GM12878 (cell line): Measurements from ENCODE around the gene PCDHB9. TPM values are rescaled to one million over a fixed set of nuclear protein-coding genes. Genes with fewer than 3 reads are reported as not detected.

Source experiments
- ATAC-seq: fragments of 200-7000 bp; cut with Tn5 transposase; 3 replicates; pipeline ENCODE4 v1.9.1; 2020; ENCODE audit warnings: mild to moderate bottlenecking, moderate library complexity
- BruUV-seq: library from RNA; stranded (reverse); fragments of 400-500 nt; replicated peaks from 2 replicates; lab custom pipeline; 2021; lab: Mats Ljungman, UMichigan
- CTCF ChIA-PET: fragments of 300-600 bp; sonication (Branson Sonifier 250); formaldehyde crosslinking; extraction: SDS; loops from one replicate; lab custom pipeline; 2021; ENCODE audit warnings: inconsistent platforms; lab: Yijun Ruan, JAX
- POLR2A ChIA-PET: fragments of 350-600 bp; formaldehyde crosslinking; extraction: SDS; loops from one replicate; lab custom pipeline; 2021; ENCODE audit warnings: inconsistent platforms; lab: Charles Lee
- RAD21 ChIA-PET: fragments of 300-600 bp; sonication (Branson Sonifier 250); formaldehyde crosslinking; loops from one replicate; lab custom pipeline; 2023; ENCODE audit warnings: antibody characterized with exemption; ENCODE audit not compliant: unreplicated experiment; lab: Charles Lee
- SMC1A ChIA-PET: fragments of 300-600 bp; sonication (Branson Sonifier 250); formaldehyde crosslinking; loops from one replicate; lab custom pipeline; 2023; ENCODE audit not compliant: unreplicated experiment, uncharacterized antibody; lab: Charles Lee
- DNase-seq: peaks from one replicate; pipeline ENCODE4 v3.0.0-alpha.2; 2011; ENCODE audit warnings: low read depth, low spot score
- FAIRE-seq: peaks from 3 replicates; lab custom pipeline; 2011; peaks lifted over from hg19 to GRCh38; lab: Jason Lieb, UNC
- H2AFZ ChIP-seq: 2 replicates; pipeline ENCODE4 v1.6.0; 2011; ENCODE audit warnings: low read depth, low read length, control low read depth; ENCODE audit not compliant: control insufficient read depth
- H3K27ac ChIP-seq: 2 replicates; pipeline ENCODE4 v1.5.1; 2011; ENCODE audit warnings: control low read depth; ENCODE audit not compliant: control insufficient read depth, insufficient read depth
- H3K27me3 ChIP-seq, 2 experiments: replicated peaks in 1 of 2; 2 replicates each; pipeline versions ENCODE4 v1.6.0 to v1.6.1; 2011; ENCODE audit warnings: low read length in 1 of 2; ENCODE audit not compliant: control insufficient read depth in 2 of 2, insufficient read depth in 2 of 2
- H3K36me3 ChIP-seq, 2 experiments: 2 replicates each; pipeline ENCODE4 v1.5.1; 2011; ENCODE audit warnings: low read length in 1 of 2; ENCODE audit not compliant: control insufficient read depth in 2 of 2, insufficient read depth in 2 of 2
- H3K4me1 ChIP-seq: 2 replicates; pipeline ENCODE4 v1.6.1; 2011; ENCODE audit warnings: mild to moderate bottlenecking, low read length, moderate library complexity, mixed read lengths; ENCODE audit not compliant: control insufficient read depth, insufficient read depth
- H3K4me2 ChIP-seq: 2 replicates; pipeline ENCODE4 v1.6.0; 2011; ENCODE audit warnings: control low read depth; ENCODE audit not compliant: control insufficient read depth, insufficient read depth
- H3K4me3 ChIP-seq: fragments of 200-600 bp; sonication (generic); 2 replicates; pipeline ENCODE4 v1.5.1; 2016
- H3K79me2 ChIP-seq: 2 replicates; pipeline ENCODE4 v1.6.0; 2011; ENCODE audit warnings: low read length; ENCODE audit not compliant: control insufficient read depth, insufficient read depth
- H3K9ac ChIP-seq: 2 replicates; pipeline ENCODE4 v1.8.0; 2011; ENCODE audit warnings: low read length, control low read depth, mixed read lengths; ENCODE audit not compliant: control insufficient read depth, insufficient read depth
- H3K9me3 ChIP-seq: replicated peaks from 3 replicates; pipeline ENCODE4 v1.5.1; 2011; ENCODE audit warnings: mild to moderate bottlenecking, low read length; ENCODE audit not compliant: control insufficient read depth, insufficient read depth
- H4K20me1 ChIP-seq: 2 replicates; pipeline ENCODE4 v1.6.0; 2011; ENCODE audit not compliant: control insufficient read depth, insufficient read depth
- HDGF ChIP-seq: fragments of 450-650 bp; IDR thresholded peaks from 2 replicates; pipeline ENCODE4 v1.6.1; 2016; ENCODE audit warnings: antibody characterized with exemption
- NFXL1 ChIP-seq: fragments of 450-650 bp; IDR thresholded peaks from 2 replicates; pipeline ENCODE4 v1.6.1; 2017; ENCODE audit warnings: antibody characterized with exemption, mild to moderate bottlenecking, borderline replicate concordance
- PAX8 ChIP-seq: fragments of 450-650 bp; IDR thresholded peaks from 2 replicates; pipeline ENCODE4 v1.6.1; 2017; ENCODE audit warnings: mild to moderate bottlenecking, moderate library complexity
- RBBP5 ChIP-seq: fragments of 200-600 bp; sonication (generic); conservative IDR thresholded peaks from 2 replicates; pipeline ENCODE4 v1.6.1; 2016
- YY1 ChIP-seq: IDR thresholded peaks from 2 replicates; pipeline ENCODE4 v1.6.1; 2011; ENCODE audit warnings: low read depth, mild to moderate bottlenecking, low read length
- WGBS: methylation state at CpG from one replicate; pipeline ENCODE4 v1.1.6; 2016; ENCODE audit warnings: low lambda C conversion rate; ENCODE audit not compliant: insufficient replicate concordance, insufficient coverage; ENCODE audit errors: missing lambda C conversion rate; 5-methylcytosine and 5-hydroxymethylcytosine counted together
- in situ Hi-C: fragments of 300-500 bp; cut with MboI; formaldehyde crosslinking; loops from 9 replicates; pipeline ENCODE4 v1.14.3; 2018; ENCODE audit warnings: mixed read lengths
- intact Hi-C: fragments of 100-400 bp; cut with micrococcal nuclease; formaldehyde crosslinking; loops from one replicate; pipeline ENCODE4 v1.14.2; 2022; ENCODE audit not compliant: unreplicated experiment
- polyA plus RNA-seq, 11 experiments: library from polyadenylated mRNA; depleted of rRNA in 4 of 11; unstranded in 6 of 11; stranded (reverse) in 5 of 11; fragments of >200 nt; fragmentation: Nextera tagmentation in 4 of 11; fragmentation: Illumina TruSeq in 1 of 11; extraction: Ambion mirVana in 4 of 11; extraction: Trizol in 1 of 11; gene quantifications; 1 replicate in 1 of 11; 2 replicates in 10 of 11; pipeline versions ENCODE4 v1.2.1 to v1.2.3, GENCODE V29; 2011 to 2016; ENCODE audit warnings: inconsistent platforms in 2 of 11, missing spikeins in 2 of 11, low read depth in 1 of 11
- total RNA-seq, 4 experiments: library from RNA; depleted of rRNA in 3 of 4; stranded (reverse); fragments of >200 nt in 3 of 4; fragmentation: Illumina TruSeq in 1 of 4; extraction: Trizol in 1 of 4; gene quantifications; 2 replicates each; pipeline versions ENCODE4 v1.2.1 to v1.2.3, GENCODE V29; 2013 to 2021
- TF ChIP-seq, protein P1 (sequence below): fragments of 450-650 bp; IDR thresholded peaks from 2 replicates; pipeline ENCODE4 v1.6.1; 2017; ENCODE audit warnings: mild to moderate bottlenecking, moderate library complexity
- TF ChIP-seq, protein P2 (sequence below), 3 experiments: IDR thresholded peaks in 2 of 3; conservative IDR thresholded peaks in 1 of 3; 2 replicates each; pipeline ENCODE4 v1.5.1; 2011; ENCODE audit warnings: low read depth in 3 of 3, low read length in 3 of 3, mild to moderate bottlenecking in 3 of 3, control low read depth in 2 of 3, moderate library complexity in 2 of 3, inconsistent platforms in 1 of 3, mixed read lengths in 1 of 3; ENCODE audit not compliant: control insufficient read depth in 2 of 3, insufficient read depth in 1 of 3; ENCODE audit errors: extremely low read depth in 1 of 3
- TF ChIP-seq, protein P3 (sequence below): IDR thresholded peaks from 2 replicates; pipeline ENCODE4 v1.6.1; 2012; ENCODE audit warnings: mild to moderate bottlenecking, low read depth, low read length
- TF ChIP-seq, protein P4 (sequence below): fragments of 450-650 bp; IDR thresholded peaks from 2 replicates; pipeline ENCODE4 v1.6.1; 2018; ENCODE audit warnings: mild to moderate bottlenecking, low read depth, moderate library complexity; ENCODE audit not compliant: partially characterized antibody
- TF ChIP-seq, protein P5 (sequence below): IDR thresholded peaks from 2 replicates; pipeline ENCODE4 v1.6.1; 2012; ENCODE audit warnings: low read length, inconsistent platforms

The PCDHB9 gene
- total and polyA plus RNA-seq, 10 of the 15 experiments (the other 5 are each of a cell fraction or from before 2014, with no cell fraction given): 0.01 to 0.45 (median 0.13) TPM; not detected in 4

DNA sequence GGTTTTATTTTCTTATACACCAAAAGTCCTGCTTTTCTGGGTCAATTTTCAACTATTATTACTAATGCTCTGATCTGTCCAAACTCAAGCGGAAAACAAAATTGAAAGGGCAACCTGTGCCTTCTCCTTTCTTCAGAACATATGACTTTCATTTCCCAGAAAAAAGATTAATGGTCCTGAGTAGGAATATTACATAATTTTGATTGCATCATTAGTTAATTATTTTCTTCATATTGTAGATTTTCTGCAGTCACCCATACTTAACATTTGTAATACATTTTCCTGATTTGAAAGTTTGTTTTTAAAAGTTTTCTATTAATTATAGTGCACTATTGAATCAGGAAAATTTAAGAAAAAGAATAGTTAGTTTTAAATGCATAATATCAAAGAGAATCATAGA lies 11.0 kb upstream of the PCDHB9 start:
- no peaks in the 10 kb centered on the region for H3K79me2 ChIP-seq

More for the DNA sequence above, 11.0 kb upstream of the PCDHB9 start:
- Histone ChIP-seq H2AFZ (no peak overlapping the region), H3K27me3 (no peaks in the 10 kb centered on the region), H4K20me1 (no peaks in the 10 kb centered on the region), H3K36me3 (no peaks in the 10 kb centered on the region), H3K9ac (no peak overlapping the region), H3K4me2 (no peak overlapping the region), H3K27ac (no peak overlapping the region), H3K4me1 (no peaks in the 10 kb centered on the region), H3K4me3 (no peak overlapping the region), H3K9me3 (no peaks in the 10 kb centered on the region; the same call in 2 of the 3 replicates)
- 70% methylated on average over 1 of the region's 1 CpG for WGBS
- no peak for ATAC-seq
- RAD21 ChIA-PET: no interaction called here
- no TSS peak for BruUV-seq
- no peak for DNase-seq
- intact Hi-C loops: no loop called here
- SMC1A ChIA-PET: no interaction called here
- TF ChIP-seq YY1 (no peak), HDGF (no peak), RBBP5 (no peak), NFXL1 (no peak), PAX8 (no peak)
- TF ChIP-seq, protein P1, sequence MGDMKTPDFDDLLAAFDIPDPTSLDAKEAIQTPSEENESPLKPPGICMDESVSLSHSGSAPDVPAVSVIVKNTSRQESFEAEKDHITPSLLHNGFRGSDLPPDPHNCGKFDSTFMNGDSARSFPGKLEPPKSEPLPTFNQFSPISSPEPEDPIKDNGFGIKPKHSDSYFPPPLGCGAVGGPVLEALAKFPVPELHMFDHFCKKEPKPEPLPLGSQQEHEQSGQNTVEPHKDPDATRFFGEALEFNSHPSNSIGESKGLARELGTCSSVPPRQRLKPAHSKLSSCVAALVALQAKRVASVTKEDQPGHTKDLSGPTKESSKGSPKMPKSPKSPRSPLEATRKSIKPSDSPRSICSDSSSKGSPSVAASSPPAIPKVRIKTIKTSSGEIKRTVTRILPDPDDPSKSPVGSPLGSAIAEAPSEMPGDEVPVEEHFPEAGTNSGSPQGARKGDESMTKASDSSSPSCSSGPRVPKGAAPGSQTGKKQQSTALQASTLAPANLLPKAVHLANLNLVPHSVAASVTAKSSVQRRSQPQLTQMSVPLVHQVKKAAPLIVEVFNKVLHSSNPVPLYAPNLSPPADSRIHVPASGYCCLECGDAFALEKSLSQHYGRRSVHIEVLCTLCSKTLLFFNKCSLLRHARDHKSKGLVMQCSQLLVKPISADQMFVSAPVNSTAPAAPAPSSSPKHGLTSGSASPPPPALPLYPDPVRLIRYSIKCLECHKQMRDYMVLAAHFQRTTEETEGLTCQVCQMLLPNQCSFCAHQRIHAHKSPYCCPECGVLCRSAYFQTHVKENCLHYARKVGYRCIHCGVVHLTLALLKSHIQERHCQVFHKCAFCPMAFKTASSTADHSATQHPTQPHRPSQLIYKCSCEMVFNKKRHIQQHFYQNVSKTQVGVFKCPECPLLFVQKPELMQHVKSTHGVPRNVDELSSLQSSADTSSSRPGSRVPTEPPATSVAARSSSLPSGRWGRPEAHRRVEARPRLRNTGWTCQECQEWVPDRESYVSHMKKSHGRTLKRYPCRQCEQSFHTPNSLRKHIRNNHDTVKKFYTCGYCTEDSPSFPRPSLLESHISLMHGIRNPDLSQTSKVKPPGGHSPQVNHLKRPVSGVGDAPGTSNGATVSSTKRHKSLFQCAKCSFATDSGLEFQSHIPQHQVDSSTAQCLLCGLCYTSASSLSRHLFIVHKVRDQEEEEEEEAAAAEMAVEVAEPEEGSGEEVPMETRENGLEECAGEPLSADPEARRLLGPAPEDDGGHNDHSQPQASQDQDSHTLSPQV: no peak
- TF ChIP-seq, protein P2, sequence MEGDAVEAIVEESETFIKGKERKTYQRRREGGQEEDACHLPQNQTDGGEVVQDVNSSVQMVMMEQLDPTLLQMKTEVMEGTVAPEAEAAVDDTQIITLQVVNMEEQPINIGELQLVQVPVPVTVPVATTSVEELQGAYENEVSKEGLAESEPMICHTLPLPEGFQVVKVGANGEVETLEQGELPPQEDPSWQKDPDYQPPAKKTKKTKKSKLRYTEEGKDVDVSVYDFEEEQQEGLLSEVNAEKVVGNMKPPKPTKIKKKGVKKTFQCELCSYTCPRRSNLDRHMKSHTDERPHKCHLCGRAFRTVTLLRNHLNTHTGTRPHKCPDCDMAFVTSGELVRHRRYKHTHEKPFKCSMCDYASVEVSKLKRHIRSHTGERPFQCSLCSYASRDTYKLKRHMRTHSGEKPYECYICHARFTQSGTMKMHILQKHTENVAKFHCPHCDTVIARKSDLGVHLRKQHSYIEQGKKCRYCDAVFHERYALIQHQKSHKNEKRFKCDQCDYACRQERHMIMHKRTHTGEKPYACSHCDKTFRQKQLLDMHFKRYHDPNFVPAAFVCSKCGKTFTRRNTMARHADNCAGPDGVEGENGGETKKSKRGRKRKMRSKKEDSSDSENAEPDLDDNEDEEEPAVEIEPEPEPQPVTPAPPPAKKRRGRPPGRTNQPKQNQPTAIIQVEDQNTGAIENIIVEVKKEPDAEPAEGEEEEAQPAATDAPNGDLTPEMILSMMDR (IDR thresholded peaks at IDR 0.05 in 2 of 3, conservative IDR thresholded peaks at IDR 0.05 in 1 of 3; ENCODE audit: control insufficient read depth in 2 of 3, extremely low read depth in 1 of 3, insufficient read depth in 1 of 3, low read depth in 3 of 3, low read length in 3 of 3): no peak
- TF ChIP-seq, protein P3, sequence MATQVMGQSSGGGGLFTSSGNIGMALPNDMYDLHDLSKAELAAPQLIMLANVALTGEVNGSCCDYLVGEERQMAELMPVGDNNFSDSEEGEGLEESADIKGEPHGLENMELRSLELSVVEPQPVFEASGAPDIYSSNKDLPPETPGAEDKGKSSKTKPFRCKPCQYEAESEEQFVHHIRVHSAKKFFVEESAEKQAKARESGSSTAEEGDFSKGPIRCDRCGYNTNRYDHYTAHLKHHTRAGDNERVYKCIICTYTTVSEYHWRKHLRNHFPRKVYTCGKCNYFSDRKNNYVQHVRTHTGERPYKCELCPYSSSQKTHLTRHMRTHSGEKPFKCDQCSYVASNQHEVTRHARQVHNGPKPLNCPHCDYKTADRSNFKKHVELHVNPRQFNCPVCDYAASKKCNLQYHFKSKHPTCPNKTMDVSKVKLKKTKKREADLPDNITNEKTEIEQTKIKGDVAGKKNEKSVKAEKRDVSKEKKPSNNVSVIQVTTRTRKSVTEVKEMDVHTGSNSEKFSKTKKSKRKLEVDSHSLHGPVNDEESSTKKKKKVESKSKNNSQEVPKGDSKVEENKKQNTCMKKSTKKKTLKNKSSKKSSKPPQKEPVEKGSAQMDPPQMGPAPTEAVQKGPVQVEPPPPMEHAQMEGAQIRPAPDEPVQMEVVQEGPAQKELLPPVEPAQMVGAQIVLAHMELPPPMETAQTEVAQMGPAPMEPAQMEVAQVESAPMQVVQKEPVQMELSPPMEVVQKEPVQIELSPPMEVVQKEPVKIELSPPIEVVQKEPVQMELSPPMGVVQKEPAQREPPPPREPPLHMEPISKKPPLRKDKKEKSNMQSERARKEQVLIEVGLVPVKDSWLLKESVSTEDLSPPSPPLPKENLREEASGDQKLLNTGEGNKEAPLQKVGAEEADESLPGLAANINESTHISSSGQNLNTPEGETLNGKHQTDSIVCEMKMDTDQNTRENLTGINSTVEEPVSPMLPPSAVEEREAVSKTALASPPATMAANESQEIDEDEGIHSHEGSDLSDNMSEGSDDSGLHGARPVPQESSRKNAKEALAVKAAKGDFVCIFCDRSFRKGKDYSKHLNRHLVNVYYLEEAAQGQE: no peak
- TF ChIP-seq, protein P4, sequence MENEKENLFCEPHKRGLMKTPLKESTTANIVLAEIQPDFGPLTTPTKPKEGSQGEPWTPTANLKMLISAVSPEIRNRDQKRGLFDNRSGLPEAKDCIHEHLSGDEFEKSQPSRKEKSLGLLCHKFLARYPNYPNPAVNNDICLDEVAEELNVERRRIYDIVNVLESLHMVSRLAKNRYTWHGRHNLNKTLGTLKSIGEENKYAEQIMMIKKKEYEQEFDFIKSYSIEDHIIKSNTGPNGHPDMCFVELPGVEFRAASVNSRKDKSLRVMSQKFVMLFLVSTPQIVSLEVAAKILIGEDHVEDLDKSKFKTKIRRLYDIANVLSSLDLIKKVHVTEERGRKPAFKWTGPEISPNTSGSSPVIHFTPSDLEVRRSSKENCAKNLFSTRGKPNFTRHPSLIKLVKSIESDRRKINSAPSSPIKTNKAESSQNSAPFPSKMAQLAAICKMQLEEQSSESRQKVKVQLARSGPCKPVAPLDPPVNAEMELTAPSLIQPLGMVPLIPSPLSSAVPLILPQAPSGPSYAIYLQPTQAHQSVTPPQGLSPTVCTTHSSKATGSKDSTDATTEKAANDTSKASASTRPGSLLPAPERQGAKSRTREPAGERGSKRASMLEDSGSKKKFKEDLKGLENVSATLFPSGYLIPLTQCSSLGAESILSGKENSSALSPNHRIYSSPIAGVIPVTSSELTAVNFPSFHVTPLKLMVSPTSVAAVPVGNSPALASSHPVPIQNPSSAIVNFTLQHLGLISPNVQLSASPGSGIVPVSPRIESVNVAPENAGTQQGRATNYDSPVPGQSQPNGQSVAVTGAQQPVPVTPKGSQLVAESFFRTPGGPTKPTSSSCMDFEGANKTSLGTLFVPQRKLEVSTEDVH: no peak
- TF ChIP-seq, protein P5, sequence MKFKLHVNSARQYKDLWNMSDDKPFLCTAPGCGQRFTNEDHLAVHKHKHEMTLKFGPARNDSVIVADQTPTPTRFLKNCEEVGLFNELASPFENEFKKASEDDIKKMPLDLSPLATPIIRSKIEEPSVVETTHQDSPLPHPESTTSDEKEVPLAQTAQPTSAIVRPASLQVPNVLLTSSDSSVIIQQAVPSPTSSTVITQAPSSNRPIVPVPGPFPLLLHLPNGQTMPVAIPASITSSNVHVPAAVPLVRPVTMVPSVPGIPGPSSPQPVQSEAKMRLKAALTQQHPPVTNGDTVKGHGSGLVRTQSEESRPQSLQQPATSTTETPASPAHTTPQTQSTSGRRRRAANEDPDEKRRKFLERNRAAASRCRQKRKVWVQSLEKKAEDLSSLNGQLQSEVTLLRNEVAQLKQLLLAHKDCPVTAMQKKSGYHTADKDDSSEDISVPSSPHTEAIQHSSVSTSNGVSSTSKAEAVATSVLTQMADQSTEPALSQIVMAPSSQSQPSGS: no peak
- POLR2A ChIA-PET: no interaction called here
- CTCF ChIA-PET: no interaction called here
- no peak for FAIRE-seq
- in situ Hi-C loops: loop anchor here (5.0 kb wide), 1 partner anchor 36 kb away; the partner anchor contains the start of gene PCDHB13
